Measurements from ENCODE around the gene NDUFS4.

- TF ChIP-seq CTCF (conservative IDR thresholded peaks at IDR 0.05; ENCODE audit: low read depth, low read length) (no peak), EZH2 (IDR thresholded peaks at IDR 0.05; ENCODE audit: borderline replicate concordance, low read depth, low read length, poor library complexity, severe bottlenecking) (no peak)
These were observed 107.2 kb downstream of the NDUFS4 start for GRCh38 chr5:53667621-53668020.

Measured in A673 (cell line).